Activated CD8-positive, alpha-beta memory T cell treated with anti-CD3 and anti-CD28 coated beads for 36 hours (primary cell): ENCODE measurements around the gene MEIS1. TPM values are rescaled to one million over a fixed set of nuclear protein-coding genes. Genes with fewer than 3 reads are reported as not detected.

Experiments used
- CTCF ChIA-PET: fragments of 350-600 bp; sonication (Branson Sonifier 250); formaldehyde crosslinking; loops from one replicate; lab custom pipeline; 2021; ENCODE audit warnings: antibody characterized with exemption; lab: Charles Lee
- POLR2A ChIA-PET: fragments of 350-600 bp; sonication (Branson Sonifier 250); formaldehyde crosslinking; loops from one replicate; lab custom pipeline; 2021; ENCODE audit warnings: antibody characterized with exemption; lab: Charles Lee
- total RNA-seq, 2 experiments: library from RNA; stranded (reverse); gene quantifications; one replicate each; pipeline ENCODE4 v1.2.3, GENCODE V29; 2021

MEIS1 gene
- total RNA-seq, 2 experiments from 2014 or later, result not detected

- ChIA-PET POLR2A (no interaction called here), CTCF (no interaction called here)
Observed at GRCh38 chr2:66495788-66496640, 61.1 kb downstream of the MEIS1 start.

- POLR2A ChIA-PET, result no interaction called here
- CTCF ChIA-PET, result no interaction called here
Observed at GRCh38 chr2:66496670-66497420, 61.9 kb downstream of the MEIS1 start.

- CTCF ChIA-PET, result no interaction called here
- POLR2A ChIA-PET, result no interaction called here
Observed at GRCh38 chr2:66497431-66498288, 62.7 kb downstream of the MEIS1 start.

- ChIA-PET CTCF (no interaction called here), POLR2A (no interaction called here)
Observed at GRCh38 chr2:66498289-66498975, 63.5 kb downstream of the MEIS1 start.

GRCh38 chr2:66501267-66501666, 66.3 kb downstream of the MEIS1 start:
- POLR2A ChIA-PET, result no interaction called here
- CTCF ChIA-PET, result no interaction called here

GRCh38 chr2:66506265-66506664, 71.3 kb downstream of the MEIS1 start:
- ChIA-PET CTCF (no interaction called here), POLR2A (interaction anchor here (0.5 kb wide), 1 partner anchor 60 kb away, joined by 5 read pairs; no protein-coding TSS in a partner anchor)

- CTCF ChIA-PET, result no interaction called here
- POLR2A ChIA-PET, result no interaction called here
Observed at GRCh38 chr2:66507673-66508201, 72.8 kb downstream of the MEIS1 start.

- ChIA-PET POLR2A (no interaction called here), CTCF (no interaction called here)
Observed at GRCh38 chr2:66508484-66509071, 73.7 kb downstream of the MEIS1 start.

GRCh38 chr2:66509326-66509811, 74.4 kb downstream of the MEIS1 start:
- ChIA-PET POLR2A (no interaction called here), CTCF (no interaction called here)

- POLR2A ChIA-PET, result no interaction called here
- CTCF ChIA-PET, result no interaction called here
Observed at GRCh38 chr2:66512626-66513025, 77.7 kb downstream of the MEIS1 start.

- ChIA-PET CTCF (no interaction called here), POLR2A (no interaction called here)
Observed at GRCh38 chr2:66515743-66516142, 80.8 kb downstream of the MEIS1 start.

- ChIA-PET CTCF (no interaction called here), POLR2A (no interaction called here)
Observed at GRCh38 chr2:66516499-66516898, 81.6 kb downstream of the MEIS1 start.

- CTCF ChIA-PET, result no interaction called here
- POLR2A ChIA-PET, result no interaction called here
Observed at GRCh38 chr2:66517772-66518171, 82.8 kb downstream of the MEIS1 start.

GRCh38 chr2:66519264-66519843, 84.4 kb downstream of the MEIS1 start:
- ChIA-PET CTCF (no interaction called here), POLR2A (no interaction called here)

- CTCF ChIA-PET, result no interaction called here
- POLR2A ChIA-PET, result no interaction called here
Observed at GRCh38 chr2:66521291-66521922, 86.5 kb downstream of the MEIS1 start.

GRCh38 chr2:66522611-66523376, 87.9 kb downstream of the MEIS1 start:
- ChIA-PET POLR2A (no interaction called here), CTCF (no interaction called here)

GRCh38 chr2:66523377-66523969, 88.5 kb downstream of the MEIS1 start:
- POLR2A ChIA-PET, result no interaction called here
- CTCF ChIA-PET, result no interaction called here
